Activated naive CD4-positive, alpha-beta T cell treated with anti-CD3 and anti-CD28 coated beads for 36 hours (primary cell): ENCODE data around the gene TMEM171. TPM values are rescaled to one million over a fixed set of nuclear protein-coding genes. Genes with fewer than 3 reads are reported as not detected.

ENCODE experiments used
- CTCF ChIA-PET: fragments of 350-600 bp; sonication (Branson Sonifier 250); formaldehyde crosslinking; loops from one replicate; lab custom pipeline; 2021; ENCODE audit warnings: antibody characterized with exemption; lab: Charles Lee
- DNase-seq: peaks from one replicate; pipeline ENCODE4 v3.0.0-alpha.2; 2020
- H3K27ac Mint-ChIP-seq: one replicate; pipeline ENCODE4 v1.8.0; 2021; ENCODE audit warnings: mild to moderate bottlenecking, mixed read lengths
- H3K27me3 Mint-ChIP-seq: one replicate; pipeline ENCODE4 v1.8.0; 2021; ENCODE audit warnings: low read depth, mixed read lengths
- H3K36me3 Mint-ChIP-seq: one replicate; pipeline ENCODE4 v1.8.0; 2021; ENCODE audit warnings: low read depth, mixed read lengths
- H3K4me1 Mint-ChIP-seq: one replicate; pipeline ENCODE4 v1.8.0; 2021; ENCODE audit warnings: low read depth, mixed read lengths
- H3K4me3 Mint-ChIP-seq: one replicate; pipeline ENCODE4 v1.8.0; 2021; ENCODE audit warnings: mild to moderate bottlenecking, moderate library complexity, mixed read lengths
- H3K9me3 Mint-ChIP-seq: one replicate; pipeline ENCODE4 v1.8.0; 2021; ENCODE audit warnings: mixed read lengths
- intact Hi-C: fragments of 100-400 bp; cut with micrococcal nuclease; formaldehyde crosslinking; loops from one replicate; pipeline ENCODE4 v1.15.1; 2023
- total RNA-seq, 2 experiments: library from RNA; stranded (reverse); gene quantifications; one replicate each; pipeline ENCODE4 v1.2.3, GENCODE V29; 2021

The TMEM171 gene
- not detected for total RNA-seq

GRCh38 chr5:73120222-73121118, at the start of gene TMEM171:
Gene TMEM171, plus strand, starts transcription at chr5:73120575. Its CDS starts 2,799 bp downstream, at chr5:73123374.
- H3K27me3 Mint-ChIP-seq: peaks cover 67% of the 10 kb centered on the region
- DNase-seq: no peak
- H3K4me1 Mint-ChIP-seq: peaks cover 22% of the 10 kb centered on the region
- no peaks in the 10 kb centered on the region for H3K9me3 Mint-ChIP-seq
- intact Hi-C loops: no loop called here
- no peak within 1 kb of the TSS for H3K27ac Mint-ChIP-seq
- no peaks in the 10 kb centered on the region for H3K36me3 Mint-ChIP-seq
- peak within 1 kb of the TSS; percentile 37 for H3K4me3 Mint-ChIP-seq
- CTCF ChIA-PET: no interaction called here

GRCh38 chr5:73081093-73081492, 39.3 kb upstream of the TMEM171 start:
- no peak overlapping the region for H3K27ac Mint-ChIP-seq
- CTCF ChIA-PET: interaction anchor here (0.9 kb wide), 1 partner anchor 135 kb away, joined by 4 read pairs; no protein-coding TSS in a partner anchor
- DNase-seq: no peak

GRCh38 chr5:73088026-73088425, 32.3 kb upstream of the TMEM171 start:
- Mint-ChIP-seq H3K36me3 (no peaks in the 10 kb centered on the region), H3K27ac (no peak overlapping the region), H3K27me3 (peaks cover 20% of the 10 kb centered on the region), H3K4me1 (no peaks in the 10 kb centered on the region), H3K4me3 (no peak overlapping the region), H3K9me3 (no peaks in the 10 kb centered on the region)
- intact Hi-C loops: no loop called here
- CTCF ChIA-PET: interaction anchor here (1.4 kb wide), 1 partner anchor 113 kb away, joined by 3 read pairs; no protein-coding TSS in a partner anchor
- no peak for DNase-seq

More at GRCh38 chr5:73081093-73081492, 39.3 kb upstream of the TMEM171 start:
- no peaks in the 10 kb centered on the region for H3K4me1 Mint-ChIP-seq
- no peaks in the 10 kb centered on the region for H3K9me3 Mint-ChIP-seq
- no peak overlapping the region for H3K4me3 Mint-ChIP-seq
- intact Hi-C loops: loop anchor here (5.0 kb wide), 2 partner anchors 216 to 711 kb away; no protein-coding TSS in a partner anchor
- H3K27me3 Mint-ChIP-seq: peaks cover 11% of the 10 kb centered on the region
- H3K36me3 Mint-ChIP-seq: no peaks in the 10 kb centered on the region

DNA sequence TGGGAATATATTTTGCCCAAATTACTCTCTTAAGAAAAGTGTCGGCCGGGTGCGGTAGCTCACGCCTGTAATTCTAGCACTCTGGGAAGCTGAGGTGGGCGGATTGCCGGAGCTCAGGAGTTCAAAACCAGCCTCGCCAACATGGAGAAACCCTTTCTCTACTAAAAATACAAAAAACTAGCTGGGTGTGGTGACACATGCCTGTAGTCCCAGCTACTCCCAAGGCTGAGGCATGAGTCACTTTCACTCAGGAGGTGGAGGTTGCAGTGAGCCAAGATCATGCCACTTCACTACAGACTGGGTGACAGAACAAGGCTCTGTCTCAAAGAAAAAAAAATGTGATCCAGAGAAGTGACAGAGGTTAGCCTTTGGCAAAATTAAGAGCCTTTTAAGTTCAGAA, 26.4 kb upstream of the TMEM171 start:
- Mint-ChIP-seq H3K36me3 (no peaks in the 10 kb centered on the region), H3K4me1 (peaks cover 9% of the 10 kb centered on the region), H3K4me3 (no peak overlapping the region), H3K27me3 (peaks cover 33% of the 10 kb centered on the region), H3K9me3 (peaks cover 4% of the 10 kb centered on the region), H3K27ac (no peak overlapping the region)
- intact Hi-C loops: no loop called here
- CTCF ChIA-PET: interaction anchor here (0.6 to 0.7 kb wide), 2 partner anchors 333 to 744 kb away, joined by 4 to 7 read pairs; no protein-coding TSS in a partner anchor
- peak; percentile 28 for DNase-seq

GRCh38 chr5:73094415-73094814, 26.0 kb upstream of the TMEM171 start:
- Mint-ChIP-seq H3K9me3 (peaks cover 4% of the 10 kb centered on the region), H3K4me3 (no peak overlapping the region), H3K36me3 (no peaks in the 10 kb centered on the region), H3K27me3 (peaks cover 35% of the 10 kb centered on the region), H3K27ac (no peak overlapping the region), H3K4me1 (peaks cover 9% of the 10 kb centered on the region)
- no peak for DNase-seq
- intact Hi-C loops: no loop called here
- CTCF ChIA-PET: interaction anchor here (0.6 to 0.7 kb wide), 2 partner anchors 332 to 745 kb away, joined by 4 to 7 read pairs; no protein-coding TSS in a partner anchor

DNA sequence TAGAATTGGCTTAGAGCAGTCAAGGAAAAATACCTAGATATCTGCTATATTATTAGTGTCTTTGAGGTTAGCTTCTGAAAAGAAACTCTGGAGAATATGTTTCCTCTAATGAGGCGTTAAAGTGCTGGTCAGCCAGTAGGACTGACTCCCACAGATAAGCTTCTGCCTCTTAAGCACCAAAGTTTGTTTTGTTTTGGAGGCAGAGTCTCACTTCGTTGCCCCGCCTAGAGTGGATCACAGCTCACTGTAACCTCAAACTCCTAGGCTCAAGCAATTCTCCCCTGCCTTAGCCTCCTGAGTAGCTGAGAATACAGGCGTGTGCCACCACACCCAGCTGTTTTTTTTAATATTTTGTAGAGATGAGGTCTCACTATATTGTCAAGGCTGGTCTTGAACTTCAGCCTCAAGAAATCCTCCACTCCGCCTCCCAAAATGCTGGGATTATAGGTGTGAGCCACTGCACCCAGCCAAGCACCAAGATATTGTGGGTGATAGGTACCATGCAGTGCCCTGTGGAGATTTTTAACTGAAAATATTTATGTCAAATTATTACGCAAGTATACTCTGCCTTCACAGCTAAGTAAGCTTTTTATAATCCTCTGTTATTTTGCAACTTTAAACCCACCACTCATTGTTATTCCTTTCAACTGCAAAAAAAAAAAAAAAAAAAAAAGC, 24.7 kb upstream of the TMEM171 start:
- Mint-ChIP-seq H3K9me3 (peaks cover 4% of the 10 kb centered on the region), H3K4me1 (peaks cover 9% of the 10 kb centered on the region), H3K27ac (no peak overlapping the region), H3K36me3 (no peaks in the 10 kb centered on the region), H3K4me3 (no peak overlapping the region), H3K27me3 (peaks cover 43% of the 10 kb centered on the region)
- intact Hi-C loops: no loop called here
- CTCF ChIA-PET: no interaction called here
- DNase-seq: no peak

DNA sequence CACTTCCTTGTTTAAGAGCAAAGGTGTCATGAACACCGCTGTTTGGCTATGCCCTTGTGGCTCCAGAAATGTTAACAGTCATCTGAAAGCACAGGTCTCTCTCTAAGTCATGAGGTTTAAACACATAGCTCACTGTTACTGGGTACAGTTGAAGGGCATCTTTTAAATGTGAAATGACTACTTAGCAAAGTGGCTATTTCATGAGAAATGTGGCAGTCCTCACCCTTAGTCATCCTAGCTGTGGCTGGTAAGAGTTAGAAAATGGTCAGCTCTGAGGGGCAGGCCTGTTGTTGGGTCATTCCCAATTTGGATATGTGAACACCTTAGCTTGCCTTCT, 24.2 kb upstream of the TMEM171 start:
- CTCF ChIA-PET: no interaction called here
- intact Hi-C loops: no loop called here
- Mint-ChIP-seq H3K4me3 (no peak overlapping the region), H3K27ac (no peak overlapping the region), H3K4me1 (peaks cover 9% of the 10 kb centered on the region), H3K9me3 (peaks cover 4% of the 10 kb centered on the region), H3K36me3 (no peaks in the 10 kb centered on the region), H3K27me3 (peaks cover 40% of the 10 kb centered on the region)
- DNase-seq: no peak

- peaks cover 38% of the 10 kb centered on the region for H3K27me3 Mint-ChIP-seq
- intact Hi-C loops: no loop called here
- H3K36me3 Mint-ChIP-seq: no peaks in the 10 kb centered on the region
- no peak for DNase-seq
- H3K4me1 Mint-ChIP-seq: peaks cover 9% of the 10 kb centered on the region
- peaks cover 4% of the 10 kb centered on the region for H3K9me3 Mint-ChIP-seq
- no peak overlapping the region for H3K4me3 Mint-ChIP-seq
- CTCF ChIA-PET: interaction anchor here (0.5 kb wide), 1 partner anchor 365 kb away, joined by 3 read pairs; no protein-coding TSS in a partner anchor
- H3K27ac Mint-ChIP-seq: no peak overlapping the region
Observed at GRCh38 chr5:73097740-73098139, 22.6 kb upstream of the TMEM171 start.

DNA sequence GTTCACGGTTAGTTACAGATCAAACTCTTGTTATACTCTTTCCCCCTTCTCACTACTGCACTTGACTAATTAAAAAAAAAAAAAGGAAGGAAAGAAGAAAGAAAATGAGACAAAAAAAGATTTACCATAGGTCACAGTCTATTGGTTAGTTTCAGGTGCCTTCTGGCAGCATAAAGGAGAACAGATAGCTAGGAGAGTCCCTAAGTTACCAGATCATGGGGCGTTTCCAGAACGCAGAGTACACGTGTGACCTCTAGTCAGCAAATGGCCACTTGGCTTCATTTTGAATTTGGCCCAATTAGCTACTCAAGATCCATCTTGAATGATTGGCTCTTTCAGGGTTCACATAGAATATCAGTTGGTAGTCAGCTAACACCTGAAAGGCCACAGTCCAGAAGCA, 20.3 kb upstream of the TMEM171 start:
- CTCF ChIA-PET: no interaction called here
- Mint-ChIP-seq H3K27ac (no peak overlapping the region), H3K4me3 (no peak overlapping the region), H3K9me3 (peaks cover 4% of the 10 kb centered on the region), H3K27me3 (peaks cover 43% of the 10 kb centered on the region), H3K4me1 (no peaks in the 10 kb centered on the region), H3K36me3 (no peaks in the 10 kb centered on the region)
- DNase-seq: no peak
- intact Hi-C loops: no loop called here

- intact Hi-C loops: no loop called here
- CTCF ChIA-PET: no interaction called here
- no peaks in the 10 kb centered on the region for H3K9me3 Mint-ChIP-seq
- DNase-seq: no peak
- no peak overlapping the region for H3K27ac Mint-ChIP-seq
- H3K36me3 Mint-ChIP-seq: no peaks in the 10 kb centered on the region
- no peaks in the 10 kb centered on the region for H3K4me1 Mint-ChIP-seq
- H3K4me3 Mint-ChIP-seq: no peak overlapping the region
- H3K27me3 Mint-ChIP-seq: peaks cover 44% of the 10 kb centered on the region
Observed at GRCh38 chr5:73103870-73104299, 16.5 kb upstream of the TMEM171 start.

DNA sequence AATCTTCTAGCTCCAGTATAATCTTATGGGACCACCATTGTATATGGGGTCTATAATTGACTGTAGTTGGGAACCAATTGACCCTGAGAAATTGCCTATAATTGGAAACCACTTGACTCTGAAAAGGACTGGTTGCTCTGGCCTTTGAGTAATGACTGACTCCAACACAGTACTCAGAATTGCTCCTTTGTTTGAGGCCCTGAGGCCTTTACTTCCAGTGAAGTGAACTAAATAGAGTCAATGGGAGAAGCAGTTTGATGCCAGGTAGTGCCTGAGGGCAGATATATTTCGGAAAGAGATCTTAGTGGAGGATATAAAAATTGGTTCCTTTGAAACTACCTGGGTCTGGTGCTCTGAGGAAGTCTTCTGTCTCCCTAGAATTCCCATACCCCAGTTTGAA, 16.0 kb upstream of the TMEM171 start:
- Mint-ChIP-seq H3K36me3 (no peaks in the 10 kb centered on the region), H3K4me3 (no peak overlapping the region), H3K27ac (no peak overlapping the region), H3K4me1 (no peaks in the 10 kb centered on the region), H3K27me3 (peaks cover 46% of the 10 kb centered on the region), H3K9me3 (no peaks in the 10 kb centered on the region)
- intact Hi-C loops: no loop called here
- CTCF ChIA-PET: no interaction called here
- no peak for DNase-seq

- H3K36me3 Mint-ChIP-seq: no peaks in the 10 kb centered on the region
- H3K27ac Mint-ChIP-seq: no peak overlapping the region
- H3K4me1 Mint-ChIP-seq: no peaks in the 10 kb centered on the region
- CTCF ChIA-PET: no interaction called here
- intact Hi-C loops: no loop called here
- no peak for DNase-seq
- no peaks in the 10 kb centered on the region for H3K9me3 Mint-ChIP-seq
- no peak overlapping the region for H3K4me3 Mint-ChIP-seq
- peaks cover 46% of the 10 kb centered on the region for H3K27me3 Mint-ChIP-seq
Observed at GRCh38 chr5:73106335-73106734, 14.0 kb upstream of the TMEM171 start.
